NCI-H82 treated with DMSO at 0.1 percent for 48 hours (cell line): ENCODE measurements around the gene KMT2A.
A peak's percentile ranks its signal among the peaks of the same experiment; 100 is the strongest.
"Not testable (repeated sequence)": the region's sequence is repeated elsewhere in the genome, so short reads cannot be mapped to it uniquely, and the experiment has no call there.

Source experiments
- DNase-seq: peaks from one replicate; lab custom pipeline; 2025; ENCODE audit not compliant: unreplicated experiment; lab: John Stamatoyannopoulos, UW

The KMT2A gene

DNA sequence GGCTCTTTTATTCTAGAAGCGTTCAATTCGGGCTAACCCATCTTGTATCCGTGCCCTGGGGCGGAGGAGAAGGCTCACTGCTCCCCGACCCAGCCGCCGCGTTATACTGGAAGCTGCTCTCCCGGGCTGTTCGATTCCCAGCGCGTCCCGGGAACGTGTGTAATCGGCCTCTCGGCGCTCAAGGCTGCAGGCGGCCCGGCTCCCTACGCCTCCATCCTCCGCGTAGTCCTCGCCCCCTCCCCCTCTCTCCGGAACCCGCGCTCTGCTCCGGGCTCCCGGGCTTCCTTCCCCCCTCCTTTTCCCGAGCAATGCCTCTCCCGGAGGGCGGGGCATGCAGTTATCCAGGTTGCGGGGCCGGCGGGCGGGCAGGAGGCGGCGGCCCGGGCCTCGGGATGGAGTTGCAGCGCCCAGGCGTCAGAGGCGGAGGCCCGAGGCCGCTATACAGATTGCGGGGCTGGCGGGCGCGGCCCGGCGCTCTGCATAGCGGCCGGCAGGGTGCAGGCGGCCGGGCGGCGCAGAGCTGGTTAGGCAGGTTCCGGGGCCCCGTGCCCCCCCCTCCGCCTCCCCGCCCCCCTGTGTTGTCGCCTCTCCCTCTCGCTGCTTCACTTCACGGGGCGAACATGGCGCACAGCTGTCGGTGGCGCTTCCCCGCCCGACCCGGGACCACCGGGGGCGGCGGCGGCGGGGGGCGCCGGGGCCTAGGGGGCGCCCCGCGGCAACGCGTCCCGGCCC, at the start of gene KMT2A:
Gene KMT2A, plus strand, starts transcription at position 600 of the 732 bp plus-strand sequence. Its CDS starts 21 bp downstream, at position 621.
- peak; percentile 84 for DNase-seq

DNA sequence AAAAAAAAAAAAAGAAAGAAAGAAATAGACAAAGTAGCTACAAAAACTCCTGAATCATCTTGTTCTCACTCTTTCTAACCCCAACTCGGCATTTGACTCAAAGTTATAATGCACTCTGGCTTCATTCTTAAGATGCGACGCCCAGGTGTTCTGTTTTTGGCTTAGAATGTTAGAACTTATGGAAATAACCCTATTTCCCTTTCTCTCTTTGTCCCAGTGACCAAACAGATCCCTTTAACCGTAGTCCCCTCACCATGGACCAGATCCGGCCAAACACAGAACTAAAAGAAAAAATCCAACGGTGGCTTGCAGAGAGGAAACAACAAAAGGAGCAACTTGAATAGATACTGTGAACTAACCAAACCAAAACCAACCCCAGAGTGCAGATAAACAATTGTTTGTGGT, 40.2 kb upstream of the KMT2A start:
- no peak for DNase-seq

DNA sequence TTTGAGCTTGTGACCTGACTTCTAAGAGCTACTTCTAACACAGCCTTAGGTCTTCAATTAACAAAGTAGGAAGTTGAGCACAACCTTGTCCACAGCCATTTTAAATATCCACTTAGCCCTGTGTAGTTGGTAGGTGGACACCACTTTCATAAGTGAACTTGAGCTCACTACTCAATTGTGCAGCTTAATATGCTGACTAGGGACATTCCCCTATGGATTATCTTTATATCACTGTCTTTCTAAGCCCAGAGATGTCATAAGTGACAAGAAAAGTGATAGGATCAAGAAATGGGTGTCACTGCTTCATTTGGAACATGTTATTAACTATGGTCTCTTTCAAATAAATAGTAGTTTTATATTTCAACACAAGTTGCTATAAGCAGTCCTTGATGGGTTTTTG, 38.8 kb upstream of the KMT2A start:
- DNase-seq: no peak

DNA sequence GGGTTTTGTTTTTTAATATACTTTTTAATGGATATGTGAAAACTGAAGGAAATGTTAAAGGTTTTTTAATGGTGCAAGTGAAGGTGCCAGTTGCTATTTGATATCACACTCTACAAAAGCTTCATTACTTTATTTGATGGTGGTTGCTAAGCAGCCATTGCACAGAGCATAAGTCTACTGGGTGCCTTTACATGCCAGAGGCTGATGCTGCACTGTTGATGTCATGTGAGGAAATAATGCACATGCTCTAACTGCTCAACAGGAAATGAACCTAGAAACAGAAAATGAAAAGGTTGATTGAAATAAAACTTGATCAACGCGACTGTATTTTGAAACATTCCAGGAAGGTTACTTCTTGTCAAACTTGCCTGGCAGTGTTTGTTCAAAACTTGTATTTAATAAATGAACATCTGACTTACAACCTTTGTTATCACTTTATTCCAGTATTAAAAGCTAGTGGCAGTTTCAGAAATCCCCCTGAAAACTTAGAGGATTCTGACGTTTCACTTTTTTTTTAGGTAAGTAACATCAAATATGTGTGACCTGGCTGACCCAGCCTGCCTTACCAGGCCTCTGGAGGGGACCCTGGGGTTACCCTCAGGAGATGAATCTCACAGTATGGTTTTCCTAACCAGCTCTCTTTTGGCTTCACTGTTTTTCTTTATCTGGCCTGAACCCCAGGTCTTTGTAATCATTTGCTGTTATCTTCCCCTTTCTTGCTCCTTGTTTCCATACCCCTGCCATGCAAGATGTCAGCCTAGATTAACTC, 37.3 kb upstream of the KMT2A start:
- no peak for DNase-seq

DNA sequence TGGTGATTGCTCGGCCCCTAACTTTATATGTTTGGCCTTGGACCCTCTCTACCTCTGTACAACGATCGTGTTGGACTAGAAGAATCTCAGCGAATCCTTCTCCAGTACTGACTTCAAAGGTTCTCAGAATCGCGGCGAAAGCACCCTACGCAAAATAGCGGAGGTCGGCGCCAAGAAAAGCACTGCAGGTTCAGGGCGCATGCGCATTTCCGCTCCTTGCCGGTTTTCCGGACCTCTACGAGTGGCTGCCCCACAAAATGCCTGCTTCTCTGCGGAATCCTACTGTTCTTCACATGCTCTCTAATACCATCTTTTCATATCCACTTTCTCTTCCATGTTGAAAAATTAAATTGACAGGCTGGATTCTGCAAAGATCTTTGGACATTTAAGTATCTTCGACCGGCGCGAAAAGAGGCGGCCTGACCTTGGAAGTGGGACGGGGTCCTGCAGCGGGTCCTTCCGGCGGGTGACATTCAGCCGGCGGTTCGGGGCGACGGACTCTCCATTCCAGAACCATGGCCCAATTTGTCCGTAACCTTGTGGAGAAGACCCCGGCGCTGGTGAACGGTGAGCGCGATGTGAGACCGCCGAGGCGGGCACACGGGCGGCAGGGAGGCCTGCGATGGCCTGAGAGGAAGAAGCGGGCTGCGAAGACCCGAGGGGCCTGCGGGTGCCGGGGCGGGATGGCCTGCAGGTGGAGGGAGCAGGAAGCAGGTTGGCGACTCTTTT, 35.0 kb upstream of the KMT2A start, which contains the start of gene ATP5MG:
Gene ATP5MG, plus strand, starts transcription at position 456 of the 729 bp plus-strand sequence. Its CDS starts 60 bp downstream, at position 516.
- DNase-seq: peak; percentile 82

DNA sequence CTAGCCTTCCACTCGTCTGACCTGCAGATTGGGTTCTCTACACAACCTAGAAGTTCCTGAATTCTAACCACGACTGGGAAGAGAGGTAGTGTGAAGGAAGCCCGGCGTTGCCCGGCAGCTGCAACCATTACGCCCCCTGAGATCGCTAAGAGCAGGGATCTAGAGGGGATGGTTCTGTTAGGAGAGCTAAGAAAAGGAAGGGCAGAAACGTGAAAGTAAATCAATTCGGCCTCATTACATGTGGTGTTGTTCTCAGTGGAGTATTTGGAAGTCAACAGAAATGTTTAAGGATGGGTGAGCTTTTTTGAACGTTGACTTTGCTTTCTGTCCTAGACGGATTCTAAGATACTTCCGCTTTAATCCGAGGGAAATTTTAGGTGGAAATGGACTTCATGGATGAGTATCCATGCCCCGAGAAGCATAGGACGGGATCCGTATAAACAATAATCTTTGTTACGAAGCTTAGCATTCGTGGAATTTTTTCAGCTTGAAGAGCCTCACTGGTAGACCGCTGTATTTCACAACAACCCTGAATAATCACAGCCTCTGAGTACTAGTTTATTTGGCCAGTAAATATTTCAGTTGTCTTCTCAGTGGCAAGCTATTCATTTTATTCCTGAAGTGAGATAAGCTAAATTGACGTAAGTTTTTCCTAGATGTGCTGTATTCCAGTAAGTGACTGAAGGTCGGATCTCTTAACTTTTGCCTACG, 34.3 kb upstream of the KMT2A start:
- no peak for DNase-seq

DNA sequence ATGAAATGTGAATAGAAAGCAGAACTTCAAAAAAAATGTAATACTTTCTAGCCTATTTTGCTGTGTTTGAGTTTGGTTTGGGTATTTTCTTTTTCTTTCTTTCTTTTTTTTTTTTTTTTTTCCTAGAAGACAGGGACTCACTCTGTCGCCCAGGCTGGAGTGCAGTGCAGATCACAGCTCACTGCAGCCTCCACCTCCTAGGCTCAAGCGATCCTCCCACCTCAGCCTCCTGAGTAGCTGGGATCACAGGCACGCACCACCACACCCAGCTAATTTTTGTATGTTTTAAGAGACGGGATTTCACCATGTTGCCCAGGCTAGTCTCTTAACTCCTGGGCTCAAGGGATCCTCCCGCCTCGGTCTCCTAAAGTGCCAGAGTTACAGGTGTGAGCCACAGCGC, 33.7 kb upstream of the KMT2A start:
- not testable (repeated sequence) for DNase-seq

DNA sequence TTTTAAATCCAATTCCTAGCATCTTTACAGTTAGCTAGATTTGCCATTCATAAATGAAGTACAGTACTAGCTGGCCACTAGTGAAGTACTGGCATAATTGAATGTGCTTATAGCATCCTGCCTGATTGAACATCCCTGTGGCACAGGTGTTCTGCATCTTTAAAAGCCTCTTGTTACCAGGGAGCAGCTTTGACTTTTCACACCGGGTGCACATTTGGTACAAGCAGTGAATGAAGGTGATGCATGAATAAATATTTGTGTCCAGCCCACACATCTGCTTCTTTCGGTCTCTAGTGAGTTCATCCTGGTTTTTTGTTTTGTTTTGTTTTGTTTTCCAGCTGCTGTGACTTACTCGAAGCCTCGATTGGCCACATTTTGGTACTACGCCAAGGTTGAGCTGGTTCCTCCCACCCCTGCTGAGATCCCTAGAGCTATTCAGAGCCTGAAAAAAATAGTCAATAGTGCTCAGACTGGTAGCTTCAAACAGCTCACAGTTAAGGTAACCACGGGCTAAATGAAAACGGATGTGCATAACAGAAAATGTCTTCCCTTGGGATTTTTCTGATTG, 29.6 kb upstream of the KMT2A start:
- no peak for DNase-seq

DNA sequence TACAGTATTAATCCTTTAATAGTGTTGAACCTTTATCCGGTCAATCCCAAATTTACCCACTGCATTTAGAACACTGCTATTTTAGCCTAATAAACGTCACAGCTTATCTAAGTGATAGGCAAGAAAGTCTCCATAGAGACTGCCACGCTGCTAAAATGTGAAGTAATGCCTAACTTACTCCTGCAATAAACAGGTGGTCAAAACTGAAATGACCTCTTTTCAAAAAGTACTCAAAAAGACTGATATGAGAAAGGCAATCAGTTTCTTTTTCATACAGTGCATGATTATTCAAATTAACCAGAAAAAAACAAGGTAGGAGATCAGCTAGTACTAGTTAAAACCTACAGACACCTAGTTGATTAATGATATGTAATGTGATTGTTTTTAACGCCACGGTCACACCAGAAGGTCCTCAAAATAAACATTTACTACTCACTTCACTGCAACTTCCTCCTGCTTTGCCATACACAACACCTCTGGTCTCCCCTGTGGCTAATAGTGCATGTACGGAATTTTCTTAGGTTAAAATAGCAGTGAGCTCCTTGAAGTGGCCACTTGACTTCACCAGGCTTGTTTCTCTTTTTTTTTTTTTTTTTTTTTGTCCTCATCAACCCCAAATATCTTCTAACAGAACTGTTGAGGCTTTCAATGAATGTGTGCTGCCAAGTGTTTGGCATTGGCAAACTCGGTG, 26.1 kb upstream of the KMT2A start:
- DNase-seq: no peak

DNA sequence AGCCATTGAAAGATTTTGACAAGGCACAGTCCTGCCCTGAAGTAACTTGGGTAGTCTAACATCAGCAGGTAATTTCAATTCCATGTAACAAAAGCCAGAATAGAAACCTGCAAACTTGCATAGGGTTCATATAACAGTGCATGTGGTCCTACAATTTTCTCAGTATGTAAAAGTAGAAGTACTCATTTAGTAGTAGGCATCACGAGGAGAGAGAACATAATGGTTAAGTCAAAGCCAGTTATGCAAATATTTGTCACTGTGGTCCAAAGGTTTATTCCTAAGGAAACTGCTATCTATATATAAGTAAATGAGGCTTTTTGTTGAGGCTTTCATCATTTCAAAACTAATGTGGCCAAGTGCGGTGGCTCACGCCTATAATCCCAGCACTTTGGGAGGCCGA, 24.8 kb upstream of the KMT2A start:
- DNase-seq: no peak

DNA sequence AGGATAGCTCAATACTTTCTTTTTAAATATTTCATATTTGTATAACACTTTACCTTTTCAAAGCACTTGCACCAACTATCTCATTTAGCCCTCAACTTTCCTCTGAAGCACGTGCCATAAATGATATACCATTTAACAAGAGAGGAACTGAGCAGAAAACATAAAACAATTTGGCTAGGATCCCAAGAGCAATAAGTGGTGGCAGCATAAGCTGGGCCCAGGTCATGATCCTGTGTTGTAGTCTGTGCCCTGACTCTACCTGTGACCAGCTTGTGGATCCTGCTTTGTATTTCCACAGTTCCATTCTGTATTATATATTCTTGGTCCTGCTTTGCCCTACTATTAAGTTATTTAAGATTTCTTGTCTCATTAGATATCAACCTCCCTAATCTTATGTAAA, 23.4 kb upstream of the KMT2A start:
- DNase-seq: no peak

DNA sequence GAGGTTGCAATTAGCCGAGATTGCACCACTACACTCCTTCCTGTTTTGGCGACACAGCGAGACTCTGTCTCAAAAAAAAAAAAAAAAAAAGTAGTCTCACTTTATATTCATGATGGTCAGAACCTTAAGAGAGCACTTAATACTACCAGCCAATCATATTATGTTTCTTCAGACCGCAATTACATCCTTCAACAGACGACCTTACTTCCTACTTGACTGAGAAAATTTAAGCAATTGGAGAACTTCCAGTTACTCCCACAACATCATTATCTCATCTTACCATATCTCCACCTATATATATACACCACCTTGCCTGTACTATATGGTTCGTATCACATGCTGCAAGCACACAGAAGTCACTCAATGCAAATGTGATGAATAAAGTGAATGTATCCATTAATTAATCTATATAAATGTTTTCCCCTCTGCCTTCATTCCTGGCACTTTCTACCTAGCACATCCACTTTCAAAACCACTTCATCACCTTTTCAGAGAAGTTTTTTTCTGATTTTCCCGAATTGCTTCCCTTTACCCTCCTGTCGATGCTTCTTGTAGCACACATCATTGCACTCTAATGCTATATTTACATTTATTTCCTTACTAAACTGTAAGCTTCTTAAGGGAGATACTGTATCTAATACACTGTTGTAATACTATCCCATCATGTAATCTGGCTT, 21.1 kb upstream of the KMT2A start:
- no peak for DNase-seq

DNA sequence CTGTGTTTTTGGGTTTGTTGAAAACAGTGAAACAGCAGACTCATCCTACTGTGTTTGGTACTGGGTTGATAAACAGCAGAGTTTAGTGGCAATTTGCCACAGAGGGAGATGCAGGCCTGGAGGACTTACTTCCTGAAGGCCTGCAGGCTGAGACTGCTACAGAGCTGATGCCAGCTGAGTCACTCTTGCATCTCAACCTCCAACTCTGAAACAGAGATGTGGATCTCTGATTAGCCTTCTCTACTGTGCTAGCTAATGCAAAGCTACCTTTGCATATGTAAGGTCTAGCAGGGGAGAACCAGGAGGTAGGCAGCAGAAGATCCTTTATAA, 20.6 kb upstream of the KMT2A start:
- no peak for DNase-seq

DNA sequence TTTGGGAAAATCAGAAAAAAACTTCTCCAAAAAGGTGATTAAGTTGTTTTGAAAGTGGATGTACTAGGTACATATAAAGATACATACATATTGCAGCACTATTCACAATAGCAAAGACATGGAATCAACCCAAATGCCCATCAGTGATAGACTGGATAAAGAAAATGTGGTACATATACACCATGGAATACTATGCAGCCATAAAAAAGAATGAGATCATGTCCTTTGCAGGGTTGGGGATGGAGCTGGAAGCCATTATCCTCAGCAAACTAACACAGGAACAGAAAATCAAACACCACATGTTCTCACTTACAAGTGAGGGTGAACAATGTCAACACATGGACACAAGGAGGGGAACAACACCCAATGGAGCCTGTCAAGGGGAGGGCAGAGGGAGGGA, 19.4 kb upstream of the KMT2A start:
- not testable (repeated sequence) for DNase-seq

DNA sequence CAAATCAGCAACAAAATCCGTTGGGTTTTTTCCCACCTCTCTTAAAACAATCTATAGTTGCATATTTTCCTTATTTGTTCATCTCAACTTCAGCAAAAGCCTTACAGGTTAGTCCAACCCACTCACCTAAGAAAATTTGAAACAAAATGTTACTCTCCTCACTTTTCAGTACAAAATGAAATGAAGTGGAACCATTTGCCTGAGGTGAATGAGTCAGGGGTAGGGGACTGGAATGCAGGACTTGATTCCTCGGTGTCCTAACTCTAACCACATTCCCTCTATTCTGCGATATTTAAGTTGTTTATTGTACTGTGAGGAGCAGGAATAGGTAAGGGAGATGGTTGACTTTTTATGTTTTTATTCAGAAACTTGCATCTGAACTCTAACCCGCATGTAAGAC, 18.5 kb upstream of the KMT2A start:
- no peak for DNase-seq

DNA sequence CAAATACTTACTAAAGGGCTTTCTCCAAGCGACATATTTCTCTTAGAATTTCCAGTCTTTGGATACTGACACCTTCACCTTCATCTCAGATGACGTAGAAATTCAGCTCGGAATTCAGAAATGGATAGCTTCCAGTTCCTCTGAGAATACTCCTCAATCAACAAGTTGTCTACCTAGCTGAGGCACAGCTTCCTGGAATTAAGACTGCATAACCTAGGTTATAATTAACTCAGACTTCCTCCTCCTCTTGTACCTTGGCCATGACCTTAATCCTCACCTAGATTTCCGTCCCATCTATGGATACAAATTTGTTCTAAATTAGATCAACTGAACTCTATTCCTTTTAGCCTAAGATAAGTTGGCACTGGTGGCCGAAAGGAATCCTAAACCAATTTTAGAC, 17.5 kb upstream of the KMT2A start:
- DNase-seq: no peak

DNA sequence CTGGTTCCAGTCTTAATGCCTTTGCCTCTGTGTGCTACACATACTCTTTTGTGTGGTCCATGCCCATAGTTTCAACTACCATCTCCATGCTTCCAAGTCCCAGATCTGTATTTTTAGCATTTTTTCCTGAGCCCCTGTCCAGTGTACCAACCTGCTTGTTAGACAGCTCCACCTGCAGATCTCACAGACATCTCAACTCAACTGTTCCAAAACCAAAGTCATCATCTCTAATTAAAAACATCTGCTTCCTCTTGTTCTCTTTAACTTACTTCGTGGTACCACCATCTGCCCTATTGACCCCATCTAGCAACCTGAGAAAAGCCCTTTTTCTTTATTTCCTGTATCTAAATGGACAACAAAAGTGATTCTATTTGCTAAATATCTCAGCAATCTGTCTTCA, 8.6 kb upstream of the KMT2A start:
- DNase-seq: no peak

DNA sequence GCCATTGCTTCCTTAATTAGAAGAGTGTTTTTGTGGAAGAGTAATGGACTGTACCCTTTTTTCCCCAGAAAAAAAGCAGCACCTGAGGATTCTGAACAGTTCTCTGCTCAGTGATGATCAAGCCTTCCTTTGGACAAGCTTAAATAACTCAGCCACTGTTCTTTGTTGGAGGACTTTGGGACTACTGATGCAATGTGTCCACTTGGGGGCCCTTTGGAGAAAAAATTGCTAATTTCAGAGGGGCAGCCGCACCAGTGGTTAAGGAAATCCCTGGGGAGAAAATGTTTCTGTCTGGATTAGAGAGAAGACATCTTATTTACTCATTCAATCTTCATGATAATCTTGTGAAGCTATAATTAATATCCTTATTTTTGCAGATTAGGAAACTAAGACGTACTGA, 5.3 kb upstream of the KMT2A start:
- no peak for DNase-seq

DNA sequence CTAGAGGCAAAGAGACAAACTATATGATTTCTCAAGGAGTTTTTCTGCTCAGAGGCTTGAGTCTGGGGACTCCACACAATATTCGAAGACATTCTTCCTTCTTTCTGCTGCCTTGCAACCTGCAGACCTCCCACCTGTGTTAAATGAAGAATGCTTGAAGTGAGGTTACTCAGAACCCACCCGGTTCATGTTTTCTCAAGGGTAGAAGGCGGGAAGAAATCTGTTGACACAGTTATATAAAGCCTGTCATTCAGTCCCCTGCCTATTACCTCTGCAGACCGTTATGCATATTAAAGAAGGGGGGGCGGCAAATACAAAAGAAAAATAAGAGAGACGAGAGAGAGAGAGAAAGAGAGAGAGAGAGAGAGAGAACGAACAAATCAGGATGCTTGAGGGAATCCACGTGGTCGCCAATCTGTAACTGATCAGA, 2.2 kb upstream of the KMT2A start:
- DNase-seq: no peak
